ENCODE data around the gene ELK4. TPM values are rescaled to one million over a fixed set of nuclear protein-coding genes. Genes with fewer than 3 reads are reported as not detected.

Gene ELK4
- total and polyA plus RNA-seq, 2 of the 8 experiments (the other 6 are each of a cell fraction or from before 2014, with no cell fraction given) = 2.9 to 26.3 TPM

DNA sequence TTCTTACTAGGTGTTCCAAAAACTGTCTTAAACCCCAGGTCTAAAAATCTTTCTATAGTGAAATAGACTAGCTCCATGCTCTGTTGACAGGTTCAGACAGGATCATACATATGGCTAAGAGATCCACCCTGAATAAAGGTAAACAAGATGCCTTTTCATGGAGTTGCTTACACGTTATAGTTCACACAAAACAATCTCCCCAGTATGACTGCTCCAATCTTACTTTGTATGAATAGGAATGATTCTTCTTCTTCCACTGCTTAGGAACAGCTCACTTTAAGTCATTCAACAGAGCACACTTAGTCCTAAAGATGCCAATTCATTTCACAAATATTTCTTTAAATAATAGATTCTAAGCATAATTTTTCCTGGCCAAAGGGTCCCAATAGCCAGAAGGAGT is 16.0 kb downstream of the ELK4 start:
- Histone ChIP-seq H3K9ac (replicated peaks in 1 of 4; ENCODE audit: extremely low read depth in 1 of 4, low read depth in 3 of 4, low read length in 3 of 4) (peak overlapping the region in 1 of 4 experiments; percentile 13; a peak in 1 of 7 replicates), H2AFZ (ENCODE audit: low read length) (no peak overlapping the region), H3K56ac (replicated peaks; ENCODE audit: insufficient read length, low read depth, low read length) (no peak overlapping the region), H2BK15ac (ENCODE audit: low read length) (no peak overlapping the region), H2BK120ac (replicated peaks; ENCODE audit: low read depth, low read length) (no peak overlapping the region), H3K4me2 (ENCODE audit: insufficient read depth in 1 of 2, low read depth in 2 of 2, low read length in 2 of 2) (no peak overlapping the region), H3K18ac (ENCODE audit: extremely low read depth, low read length) (no peak overlapping the region), H4K8ac (ENCODE audit: extremely low read depth, insufficient read depth, low read length) (no peak overlapping the region), H4K5ac (ENCODE audit: insufficient read length, low read depth, low read length) (no peak overlapping the region), H2BK5ac (ENCODE audit: low read depth, low read length) (no peak overlapping the region), H3K4me1 (replicated peaks in 1 of 4; ENCODE audit: control insufficient read depth in 3 of 4, insufficient read depth in 4 of 4, low read length in 3 of 4) (no peaks in the 10 kb centered on the region), H2AK5ac (ENCODE audit: low read depth, low read length) (no peak overlapping the region), H3K27ac (ENCODE audit: low read depth, low read length) (no peak overlapping the region), H3K79me1 (ENCODE audit: low read depth, low read length) (no peaks in the 10 kb centered on the region; the same call in 1 of the 2 replicates), H3K23me2 (ENCODE audit: low read depth, low read length) (peaks cover 2% of the 10 kb centered on the region; the same call in 1 of the 2 replicates), H2BK12ac (ENCODE audit: low read depth, low read length) (no peak overlapping the region), H3K9me3 (ENCODE audit: insufficient read depth in 2 of 2, low read depth in 1 of 2, low read length in 1 of 2) (no peaks in the 10 kb centered on the region), H3K4me3 (ENCODE audit: extremely low read depth in 1 of 4, insufficient read depth in 2 of 4, low read depth in 3 of 4, low read length in 4 of 4) (no peak overlapping the region), H4K20me1 (replicated peaks in 1 of 2; ENCODE audit: control insufficient read depth in 1 of 2, insufficient read depth in 2 of 2, low read length in 2 of 2) (no peaks in the 10 kb centered on the region), H3K14ac (ENCODE audit: insufficient read length) (no peak overlapping the region), H3K36me3 (ENCODE audit: control insufficient read depth in 2 of 4, insufficient read depth in 4 of 4, low read length in 3 of 4) (peaks cover 16 to 82% (median 39%) of the 10 kb centered on the region in 4 experiments), H4K91ac (replicated peaks; ENCODE audit: insufficient read length, low read length) (no peak overlapping the region), H3K23ac (ENCODE audit: insufficient read length) (no peak overlapping the region), H3K27me3 (replicated peaks in 1 of 4; ENCODE audit: control insufficient read depth in 3 of 4, extremely low read depth in 1 of 4, insufficient read depth in 3 of 4, low read length in 3 of 4) (no peaks in the 10 kb centered on the region), H3K79me2 (ENCODE audit: control insufficient read depth in 1 of 2, insufficient read depth in 2 of 2, low read length in 2 of 2) (peaks cover 0 to 13% of the 10 kb centered on the region in 2 experiments; a peak in 2 of 4 replicates), H3K4ac (replicated peaks; ENCODE audit: insufficient read length, low read depth, low read length) (no peak overlapping the region), H2BK20ac (ENCODE audit: low read length) (no peak overlapping the region)
- POLR2A ChIA-PET (ENCODE audit: partially characterized antibody) = no interaction called here
- CTCF ChIA-PET (ENCODE audit: partially characterized antibody) = interaction anchor here (0.8 to 1.4 kb wide), 5 partner anchors 24 to 82 kb away, joined by 3 to 5 read pairs (median 4); no protein-coding TSS in a partner anchor
- FAIRE-seq (no peak), DNase-seq (ENCODE audit: low read depth in 1 of 2, low spot score in 2 of 2) (no peak)
- 87% methylated on average over 1 of the region's 1 CpG; no CpG with 5 or more reads in 1 of the 2 experiments for WGBS, 2 experiments (ENCODE audit: extremely low coverage in 1 of 2, insufficient coverage in 1 of 2, insufficient read length in 1 of 2, insufficient replicate concordance in 2 of 2, low coverage in 1 of 2, low lambda C conversion rate in 2 of 2, missing lambda C conversion rate in 1 of 2)
